H1 (cell line): ENCODE data around the gene CDK9. TPM values are rescaled to one million over a fixed set of nuclear protein-coding genes. Genes with fewer than 3 reads are reported as not detected.

Source experiments
- RXRA ChIP-seq: IDR thresholded peaks from 2 replicates; pipeline ENCODE4 v1.6.1; 2011; ENCODE audit warnings: low read depth, mild to moderate bottlenecking, low read length, moderate library complexity; ENCODE audit not compliant: insufficient read depth
- TAF7 ChIP-seq: optimal IDR thresholded peaks from 2 replicates; pipeline ENCODE3; 2011; ENCODE audit warnings: low read depth, mild to moderate bottlenecking, inconsistent platforms, low read length, moderate library complexity, borderline replicate concordance
- polyA plus RNA-seq, 7 experiments: library from polyadenylated mRNA; depleted of rRNA in 3 of 7; stranded (reverse) in 5 of 7; unstranded in 2 of 7; fragments of >200 nt in 5 of 7; fragments of 200-250 nt in 2 of 7; gene quantifications; 1 replicate in 5 of 7; 2 replicates in 1 of 7; 4 replicates in 1 of 7; pipeline versions ENCODE4 v1.2.1 to v1.2.3, GENCODE V29; 2011 to 2013; ENCODE audit warnings: missing spikeins in 2 of 7, mixed read lengths in 2 of 7
- total RNA-seq: library from RNA; stranded (reverse); fragmentation: NEBNext Ultra II Directional; extraction: Animal tissue kit (Norgen Biotek cat#: 25700); gene quantifications from 2 replicates; pipeline ENCODE4 v1.2.1, GENCODE V29; 2021

Gene CDK9
- total and polyA plus RNA-seq, 2 of the 8 experiments (the other 6 are each of a cell fraction or from before 2014, with no cell fraction given) = 69.1 to 87.5 TPM

GRCh38 chr9:127738666-127739065, 47.2 kb upstream of the CDK9 start (continued):
- TF ChIP-seq RXRA (no peak), TAF7 (no peak)
